BE2C (cell line): Measurements from ENCODE around the gene DNMT3A.

Source experiments
- DNase-seq: peaks from one replicate; pipeline ENCODE4 v3.0.0-alpha.2; 2020
- H3K27me3 ChIP-seq: fragments of 250-450 bp; sonication (Bioruptor Pico); 2 replicates; pipeline ENCODE4 v1.5.1; 2020; ENCODE audit warnings: mild to moderate bottlenecking
- H3K36me3 ChIP-seq: fragments of 250-450 bp; sonication (Bioruptor Pico); 2 replicates; pipeline ENCODE4 v1.5.1; 2020; ENCODE audit warnings: mild to moderate bottlenecking
- H3K4me1 ChIP-seq: fragments of 250-450 bp; sonication (Bioruptor Pico); 2 replicates; pipeline ENCODE4 v1.5.1; 2020
- H3K4me3 ChIP-seq: 2 replicates; pipeline ENCODE4 v1.5.1; 2011; ENCODE audit warnings: low read depth, low read length
- H3K9me3 ChIP-seq: fragments of 250-450 bp; sonication (Bioruptor Pico); 2 replicates; pipeline ENCODE4 v1.5.1; 2020
- TF ChIP-seq, protein P1 (sequence below): IDR thresholded peaks from 2 replicates; pipeline ENCODE4 v1.5.1; 2012; ENCODE audit warnings: mild to moderate bottlenecking, low read depth, low read length

The DNMT3A gene

DNA sequence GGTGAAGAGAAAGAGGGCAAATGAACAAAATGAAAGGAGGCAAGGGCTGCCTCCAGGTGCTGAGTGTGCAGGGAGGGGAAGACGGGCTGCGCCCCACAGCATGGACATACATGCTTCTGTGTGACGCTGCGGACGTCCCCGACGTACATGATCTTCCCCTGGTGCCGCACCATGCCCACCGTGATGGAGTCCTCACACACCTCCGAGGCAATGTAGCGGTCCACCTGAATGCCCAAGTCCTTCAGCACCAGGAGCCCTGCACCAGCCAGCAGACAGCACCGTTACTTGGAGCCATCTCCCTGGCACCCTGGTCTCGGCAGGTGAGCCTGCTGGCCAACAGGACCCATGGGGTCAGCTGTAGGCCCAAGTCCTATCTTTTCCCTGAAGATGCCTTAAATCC, 100.3 kb downstream of the DNMT3A start:
- no peaks in the 10 kb centered on the region for H3K4me1 ChIP-seq
- TF ChIP-seq, protein P1, sequence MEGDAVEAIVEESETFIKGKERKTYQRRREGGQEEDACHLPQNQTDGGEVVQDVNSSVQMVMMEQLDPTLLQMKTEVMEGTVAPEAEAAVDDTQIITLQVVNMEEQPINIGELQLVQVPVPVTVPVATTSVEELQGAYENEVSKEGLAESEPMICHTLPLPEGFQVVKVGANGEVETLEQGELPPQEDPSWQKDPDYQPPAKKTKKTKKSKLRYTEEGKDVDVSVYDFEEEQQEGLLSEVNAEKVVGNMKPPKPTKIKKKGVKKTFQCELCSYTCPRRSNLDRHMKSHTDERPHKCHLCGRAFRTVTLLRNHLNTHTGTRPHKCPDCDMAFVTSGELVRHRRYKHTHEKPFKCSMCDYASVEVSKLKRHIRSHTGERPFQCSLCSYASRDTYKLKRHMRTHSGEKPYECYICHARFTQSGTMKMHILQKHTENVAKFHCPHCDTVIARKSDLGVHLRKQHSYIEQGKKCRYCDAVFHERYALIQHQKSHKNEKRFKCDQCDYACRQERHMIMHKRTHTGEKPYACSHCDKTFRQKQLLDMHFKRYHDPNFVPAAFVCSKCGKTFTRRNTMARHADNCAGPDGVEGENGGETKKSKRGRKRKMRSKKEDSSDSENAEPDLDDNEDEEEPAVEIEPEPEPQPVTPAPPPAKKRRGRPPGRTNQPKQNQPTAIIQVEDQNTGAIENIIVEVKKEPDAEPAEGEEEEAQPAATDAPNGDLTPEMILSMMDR: no peak
- H3K9me3 ChIP-seq: no peaks in the 10 kb centered on the region
- no peak overlapping the region for H3K4me3 ChIP-seq
- H3K27me3 ChIP-seq: no peaks in the 10 kb centered on the region
- H3K36me3 ChIP-seq: peaks cover 99% of the 10 kb centered on the region
- no peak for DNase-seq

- Histone ChIP-seq H3K9me3 (no peaks in the 10 kb centered on the region), H3K4me3 (no peak overlapping the region), H3K4me1 (no peaks in the 10 kb centered on the region), H3K27me3 (no peaks in the 10 kb centered on the region), H3K36me3 (peaks cover 97% of the 10 kb centered on the region)
- TF ChIP-seq, protein P1: no peak
- no peak for DNase-seq
Observed at GRCh38 chr2:25240636-25241035, 101.1 kb downstream of the DNMT3A start.

DNA sequence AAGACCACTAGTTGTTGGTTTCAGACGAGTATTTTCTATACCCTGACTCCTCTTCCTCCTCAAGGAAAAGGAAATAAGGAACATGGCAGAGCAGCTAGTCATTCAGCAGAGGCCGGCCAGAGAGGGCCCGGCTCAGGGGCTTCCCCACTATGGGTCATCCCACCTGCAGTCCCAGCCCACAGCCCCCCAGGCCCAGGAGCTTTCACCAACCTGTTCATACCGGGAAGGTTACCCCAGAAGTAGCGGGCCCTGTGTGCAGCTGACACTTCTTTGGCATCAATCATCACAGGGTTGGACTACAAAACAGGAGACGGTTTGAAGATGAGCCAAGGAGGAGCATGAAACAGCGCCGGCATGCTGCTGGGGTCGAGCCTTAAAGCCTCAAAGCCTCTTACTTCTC, 102.8 kb downstream of the DNMT3A start:
- H3K36me3 ChIP-seq: peaks cover 95% of the 10 kb centered on the region
- H3K4me1 ChIP-seq: no peaks in the 10 kb centered on the region
- no peaks in the 10 kb centered on the region for H3K9me3 ChIP-seq
- no peak for DNase-seq
- no peak overlapping the region for H3K4me3 ChIP-seq
- H3K27me3 ChIP-seq: no peaks in the 10 kb centered on the region
- TF ChIP-seq, protein P1: no peak

- DNase-seq: no peak
Observed at GRCh38 chr2:25237764-25238163, 104.0 kb downstream of the DNMT3A start.

DNA sequence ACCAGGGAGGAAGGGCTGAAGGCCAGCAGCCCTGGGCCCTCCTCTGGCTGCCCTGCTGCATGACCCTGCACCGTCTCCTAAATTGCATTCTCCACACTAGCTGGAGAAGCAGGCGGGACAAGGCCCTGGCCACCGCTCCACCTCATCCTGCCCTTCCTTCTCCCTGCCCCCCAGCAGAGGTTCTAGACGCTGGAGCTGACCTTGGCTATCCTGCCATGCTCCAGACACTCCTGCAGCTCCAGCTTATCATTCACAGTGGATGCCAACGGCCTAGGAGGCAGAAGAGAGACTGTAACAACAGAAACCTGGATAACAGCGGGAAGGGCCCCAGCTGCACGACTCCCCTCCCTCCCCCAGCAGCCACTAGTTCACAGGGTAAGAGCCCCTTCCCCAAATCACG, 105.0 kb downstream of the DNMT3A start:
- TF ChIP-seq, protein P1: no peak
- Histone ChIP-seq H3K9me3 (no peaks in the 10 kb centered on the region), H3K27me3 (no peaks in the 10 kb centered on the region), H3K4me3 (no peak overlapping the region), H3K4me1 (no peaks in the 10 kb centered on the region), H3K36me3 (peaks cover 84% of the 10 kb centered on the region)
- DNase-seq: no peak

More at GRCh38 chr2:25237764-25238163, 104.0 kb downstream of the DNMT3A start:
- peaks cover 92% of the 10 kb centered on the region for H3K36me3 ChIP-seq
- TF ChIP-seq, protein P1: no peak
- no peaks in the 10 kb centered on the region for H3K27me3 ChIP-seq
- H3K4me1 ChIP-seq: no peaks in the 10 kb centered on the region
- no peak overlapping the region for H3K4me3 ChIP-seq
- no peaks in the 10 kb centered on the region for H3K9me3 ChIP-seq

DNA sequence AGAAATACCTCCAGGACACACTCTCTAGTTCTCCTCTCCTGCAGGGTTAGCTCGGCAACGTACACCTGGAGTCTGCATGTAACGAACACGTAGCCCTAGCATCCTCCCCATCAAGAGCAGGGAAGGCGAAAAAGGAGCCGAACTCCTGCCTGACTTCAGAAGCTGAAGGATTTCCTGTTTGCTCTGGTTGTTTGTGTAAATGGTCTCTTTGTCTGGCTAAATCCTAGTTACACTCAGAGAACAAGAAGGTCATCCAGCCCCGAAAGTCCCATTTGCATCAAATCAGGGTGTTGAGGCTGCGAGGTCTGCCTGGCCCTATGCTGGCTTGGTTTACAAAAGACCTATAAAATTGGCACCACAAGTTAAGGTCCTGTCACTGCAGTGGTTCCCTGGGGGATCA, 107.0 kb downstream of the DNMT3A start:
- Histone ChIP-seq H3K9me3 (no peaks in the 10 kb centered on the region), H3K4me3 (no peak overlapping the region), H3K4me1 (peaks cover 11% of the 10 kb centered on the region), H3K27me3 (no peaks in the 10 kb centered on the region), H3K36me3 (peaks cover 64% of the 10 kb centered on the region)
- DNase-seq: no peak
- TF ChIP-seq, protein P1: no peak
